NT2/D1 (cell line): ENCODE results near the gene PSMB1.
"Not testable (repeated sequence)": the region's sequence is repeated elsewhere in the genome, so short reads cannot be mapped to it uniquely, and the experiment has no call there.

ENCODE experiments used
- DNase-seq: peaks from one replicate; pipeline ENCODE4 v3.0.0-alpha.2; 2011; ENCODE audit warnings: low read depth, low spot score
- H3K27me3 ChIP-seq: 2 replicates; pipeline ENCODE4 v1.6.0; 2011; ENCODE audit warnings: mild to moderate bottlenecking; ENCODE audit not compliant: insufficient read length, insufficient read depth
- H3K36me3 ChIP-seq: 2 replicates; pipeline ENCODE4 v1.6.1; 2011; ENCODE audit warnings: mild to moderate bottlenecking, low read length, mixed read lengths; ENCODE audit not compliant: insufficient read depth, insufficient read length
- H3K4me1 ChIP-seq: 2 replicates; pipeline ENCODE4 v1.5.1; 2011; ENCODE audit not compliant: insufficient read depth, insufficient read length
- H3K4me3 ChIP-seq: 2 replicates; pipeline ENCODE4 v1.5.1; 2011; ENCODE audit warnings: low read depth; ENCODE audit not compliant: insufficient read length
- H3K9ac ChIP-seq: 2 replicates; pipeline ENCODE4 v1.6.0; 2011; ENCODE audit warnings: low read depth; ENCODE audit not compliant: insufficient read length
- H3K9me3 ChIP-seq: 2 replicates; pipeline ENCODE4 v1.5.1; 2011; ENCODE audit warnings: mild to moderate bottlenecking, low read length; ENCODE audit not compliant: insufficient read depth
- SUZ12 ChIP-seq: IDR thresholded peaks from 2 replicates; pipeline ENCODE4 v1.6.1; 2011; ENCODE audit not compliant: insufficient read length, insufficient read depth; ENCODE audit errors: extremely low read depth
- YY1 ChIP-seq: IDR thresholded peaks from 2 replicates; pipeline ENCODE4 v1.6.1; 2011; ENCODE audit not compliant: insufficient read length, insufficient read depth
- ZNF274 ChIP-seq: IDR thresholded peaks from 2 replicates; pipeline ENCODE4 v1.6.1; 2011; ENCODE audit warnings: mild to moderate bottlenecking, low read depth, low read length

Gene PSMB1

GRCh38 chr6:170506446-170506845, 46.7 kb downstream of the PSMB1 start:
- no peak for DNase-seq
- Histone ChIP-seq H3K4me3 (no peak overlapping the region), H3K4me1 (no peaks in the 10 kb centered on the region), H3K9ac (no peak overlapping the region), H3K27me3 (peaks cover 15% of the 10 kb centered on the region), H3K36me3 (no peaks in the 10 kb centered on the region), H3K9me3 (peaks cover 5% of the 10 kb centered on the region; the same call in 1 of the 2 replicates)
- TF ChIP-seq YY1 (no peak), SUZ12 (no peak)

DNA sequence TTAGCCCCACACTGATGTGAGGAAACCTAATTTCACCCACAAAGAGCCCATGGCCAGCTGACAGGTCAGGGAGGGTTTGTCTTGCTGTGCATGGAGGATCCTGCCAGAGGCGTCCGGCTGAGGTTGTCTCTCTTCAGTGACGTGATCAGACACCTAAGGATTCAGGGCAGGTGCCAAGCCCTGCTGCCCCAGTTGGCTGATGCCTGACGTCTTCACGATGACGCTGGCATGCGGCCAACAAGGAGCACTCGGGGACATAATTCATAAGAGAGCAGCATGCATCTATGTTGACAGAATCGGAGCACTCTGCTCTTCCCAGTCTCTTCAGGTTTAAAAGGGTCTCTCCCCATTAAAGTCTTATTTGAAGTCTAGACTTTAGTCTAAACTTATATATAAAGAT, 47.8 kb downstream of the PSMB1 start:
- TF ChIP-seq SUZ12 (no peak), ZNF274 (no peak), YY1 (no peak)

DNA sequence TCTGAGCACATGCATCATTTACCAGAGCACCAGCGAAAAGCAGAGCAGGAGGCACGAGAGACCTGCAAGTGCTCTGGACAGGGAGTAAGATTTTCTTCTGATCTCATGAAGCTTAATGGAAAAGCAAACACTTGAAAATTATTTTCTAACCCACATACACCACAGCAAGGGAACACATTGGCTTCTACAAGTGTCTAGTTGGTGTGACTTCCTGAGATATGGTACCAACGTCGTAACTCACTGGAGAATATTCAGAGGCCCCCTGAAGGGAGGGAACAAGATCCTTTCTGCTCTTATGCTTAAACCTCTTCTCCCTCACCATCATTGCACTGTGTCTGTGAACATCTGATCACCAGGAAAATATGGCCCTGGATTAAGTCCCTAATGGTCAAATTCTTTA, 48.6 kb downstream of the PSMB1 start:
- DNase-seq, result no peak
- TF ChIP-seq ZNF274, result no peak
- TF ChIP-seq SUZ12, result no peak
- no peak for TF ChIP-seq YY1
- no peaks in the 10 kb centered on the region for H3K36me3 ChIP-seq
- no peaks in the 10 kb centered on the region for H3K4me1 ChIP-seq
- H3K9ac ChIP-seq, result no peak overlapping the region
- no peak overlapping the region for H3K4me3 ChIP-seq
- peaks cover 23% of the 10 kb centered on the region for H3K27me3 ChIP-seq
- H3K9me3 ChIP-seq, result peaks cover 5% of the 10 kb centered on the region; the same call in 1 of the 2 replicates

More for the DNA sequence above, 47.8 kb downstream of the PSMB1 start:
- Histone ChIP-seq H3K9me3 (peaks cover 5% of the 10 kb centered on the region; the same call in 1 of the 2 replicates), H3K4me3 (no peak overlapping the region), H3K9ac (no peak overlapping the region), H3K4me1 (no peaks in the 10 kb centered on the region), H3K27me3 (peaks cover 23% of the 10 kb centered on the region), H3K36me3 (no peaks in the 10 kb centered on the region)
- no peak for DNase-seq

GRCh38 chr6:170503414-170503761, 49.7 kb downstream of the PSMB1 start:
- no peak overlapping the region for H3K4me3 ChIP-seq
- no peak overlapping the region for H3K9ac ChIP-seq
- no peaks in the 10 kb centered on the region for H3K36me3 ChIP-seq
- H3K4me1 ChIP-seq, result no peaks in the 10 kb centered on the region
- TF ChIP-seq ZNF274, result no peak
- no peak for TF ChIP-seq SUZ12
- no peak for TF ChIP-seq YY1
- H3K9me3 ChIP-seq, result peaks cover 5% of the 10 kb centered on the region; the same call in 1 of the 2 replicates
- no peak for DNase-seq
- peaks cover 23% of the 10 kb centered on the region for H3K27me3 ChIP-seq

DNA sequence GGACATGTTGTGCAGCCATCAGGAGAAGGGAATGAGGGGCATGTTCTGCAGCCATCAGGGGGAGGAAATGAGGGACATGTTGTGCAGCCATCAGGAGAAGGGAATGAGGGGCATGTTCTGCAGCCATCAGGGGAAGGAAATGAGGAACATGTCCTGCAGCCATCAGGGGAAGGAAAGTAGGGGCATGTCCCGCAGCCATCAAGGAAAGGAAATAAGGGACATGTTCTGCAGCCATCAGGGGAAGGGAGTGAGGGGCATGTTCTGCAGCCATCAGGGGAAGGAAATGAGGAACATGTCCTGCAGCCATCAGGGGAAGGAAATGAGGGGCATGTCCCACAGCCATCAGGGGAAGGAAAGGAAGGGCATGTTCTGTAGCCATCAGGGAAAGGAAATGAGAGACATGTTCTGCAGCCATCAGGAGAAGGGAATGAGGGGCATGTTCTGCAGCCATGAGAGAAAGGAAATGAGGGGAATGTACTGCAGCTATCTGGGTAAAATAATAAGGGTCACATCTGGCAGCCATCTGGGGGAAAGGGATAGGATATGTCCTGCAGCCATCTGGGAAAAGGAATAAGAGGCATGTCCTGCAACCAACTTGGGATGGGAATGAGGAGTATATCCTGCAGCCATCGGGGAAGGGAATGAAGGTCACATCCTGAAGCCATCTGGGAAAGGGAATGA, 50.2 kb downstream of the PSMB1 start:
- not testable (repeated sequence) for H3K9me3 ChIP-seq, H3K4me3 ChIP-seq, DNase-seq, H3K36me3 ChIP-seq, H3K4me1 ChIP-seq, H3K9ac ChIP-seq
- H3K27me3 ChIP-seq, result peaks cover 23% of the 10 kb centered on the region

- not testable (repeated sequence) for DNase-seq, H3K36me3 ChIP-seq, H3K9me3 ChIP-seq
These were observed 50.8 kb downstream of the PSMB1 start for GRCh38 chr6:170502268-170502667.

GRCh38 chr6:170500955-170501590, 52.0 kb downstream of the PSMB1 start:
- H3K9ac ChIP-seq, result no peak overlapping the region
- H3K36me3 ChIP-seq, result no peaks in the 10 kb centered on the region
- DNase-seq, result no peak
- no peaks in the 10 kb centered on the region for H3K4me1 ChIP-seq
- H3K9me3 ChIP-seq, result peaks cover 5% of the 10 kb centered on the region; the same call in 1 of the 2 replicates
- peaks cover 23% of the 10 kb centered on the region for H3K27me3 ChIP-seq
- TF ChIP-seq YY1 (no peak), ZNF274 (no peak), SUZ12 (no peak)
- H3K4me3 ChIP-seq, result no peak overlapping the region

More at GRCh38 chr6:170502268-170502667, 50.8 kb downstream of the PSMB1 start:
- H3K4me3 ChIP-seq, H3K9ac ChIP-seq, H3K4me1 ChIP-seq: not testable (repeated sequence)
- peaks cover 23% of the 10 kb centered on the region for H3K27me3 ChIP-seq
